Measurements from ENCODE around the gene PRIM1. TPM values are rescaled to one million over a fixed set of nuclear protein-coding genes. Genes with fewer than 3 reads are reported as not detected.
A peak's percentile ranks its signal among the peaks of the same experiment; 100 is the strongest.

PRIM1 gene
- total and polyA plus RNA-seq, 8 donors, result 4.3 to 45.5 (median 5.7) TPM; not detected in 1

DNA sequence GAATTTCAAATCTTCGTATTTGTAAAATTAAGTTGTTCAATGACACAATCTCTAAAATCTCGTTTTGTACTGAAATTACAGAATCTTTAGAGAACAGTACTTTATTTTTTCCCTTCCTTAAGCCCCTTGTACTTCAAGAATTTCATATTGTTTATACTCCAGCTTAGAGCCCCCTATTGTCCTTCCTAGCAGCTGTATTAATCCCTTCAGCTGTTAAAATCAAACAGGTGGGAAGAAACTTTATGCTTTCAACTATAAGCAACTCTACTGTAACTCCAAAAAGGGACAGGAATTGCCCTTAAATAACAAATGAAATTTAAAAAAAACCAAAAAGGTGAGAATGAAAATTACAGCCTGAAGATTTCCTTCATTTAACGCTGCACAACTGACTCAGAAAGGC is 28.8 kb downstream of the PRIM1 start:
- peak overlapping the region in 4 of 5 donors; percentile 89 to 96 (median 92) for H3K27ac ChIP-seq
- DNase-seq, result no peak
- no peaks in the 10 kb centered on the region for H3K27me3 ChIP-seq
- no peaks in the 10 kb centered on the region for H3K9me3 ChIP-seq
- intact Hi-C loops (cut with DNase I; ENCODE audit: low total_unique reads), result loop anchor here (10.0 kb wide), 1 partner anchor 79 kb away; the partner anchor contains the start of gene ATP5F1B
- TF ChIP-seq POLR2A (IDR thresholded peaks at IDR 0.05) (no peak), POLR2AphosphoS5 (IDR thresholded peaks at IDR 0.05) (no peak), EP300 (IDR thresholded peaks at IDR 0.05) (no peak)
- TF ChIP-seq, protein P1, sequence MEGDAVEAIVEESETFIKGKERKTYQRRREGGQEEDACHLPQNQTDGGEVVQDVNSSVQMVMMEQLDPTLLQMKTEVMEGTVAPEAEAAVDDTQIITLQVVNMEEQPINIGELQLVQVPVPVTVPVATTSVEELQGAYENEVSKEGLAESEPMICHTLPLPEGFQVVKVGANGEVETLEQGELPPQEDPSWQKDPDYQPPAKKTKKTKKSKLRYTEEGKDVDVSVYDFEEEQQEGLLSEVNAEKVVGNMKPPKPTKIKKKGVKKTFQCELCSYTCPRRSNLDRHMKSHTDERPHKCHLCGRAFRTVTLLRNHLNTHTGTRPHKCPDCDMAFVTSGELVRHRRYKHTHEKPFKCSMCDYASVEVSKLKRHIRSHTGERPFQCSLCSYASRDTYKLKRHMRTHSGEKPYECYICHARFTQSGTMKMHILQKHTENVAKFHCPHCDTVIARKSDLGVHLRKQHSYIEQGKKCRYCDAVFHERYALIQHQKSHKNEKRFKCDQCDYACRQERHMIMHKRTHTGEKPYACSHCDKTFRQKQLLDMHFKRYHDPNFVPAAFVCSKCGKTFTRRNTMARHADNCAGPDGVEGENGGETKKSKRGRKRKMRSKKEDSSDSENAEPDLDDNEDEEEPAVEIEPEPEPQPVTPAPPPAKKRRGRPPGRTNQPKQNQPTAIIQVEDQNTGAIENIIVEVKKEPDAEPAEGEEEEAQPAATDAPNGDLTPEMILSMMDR (IDR thresholded peaks at IDR 0.05), result no peak
- H3K4me3 ChIP-seq, result peak overlapping the region; percentile 72 to 93 (median 85)
- peaks cover 11 to 34% (median 30%) of the 10 kb centered on the region in 4 donors for H3K36me3 ChIP-seq
- H3K4me1 ChIP-seq, result peaks cover 60 to 73% (median 70%) of the 10 kb centered on the region in 4 donors
- 24 to 45% (median 31%) methylated on average over 3 of the region's 3 CpGs for WGBS, 5 donors

DNA sequence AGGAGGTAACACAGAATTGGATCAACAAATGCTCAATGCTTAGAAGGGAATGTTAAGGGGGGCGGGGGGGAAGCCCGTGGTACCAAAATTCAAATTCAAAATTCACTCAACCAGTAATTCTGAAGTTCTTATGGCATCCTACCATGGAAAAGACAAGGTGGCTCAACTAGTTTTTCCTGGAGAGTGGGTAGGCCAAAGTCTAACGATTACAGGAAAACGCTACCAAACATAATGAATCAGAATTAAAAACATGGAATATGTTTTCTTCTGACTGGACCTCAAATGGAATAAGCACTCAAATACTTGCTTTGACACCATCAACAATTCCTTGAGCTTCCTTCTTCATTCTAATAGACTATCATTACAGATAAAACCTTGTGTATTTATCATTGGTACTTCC is 29.3 kb downstream of the PRIM1 start:
- peaks cover 11 to 40% (median 33%) of the 10 kb centered on the region in 4 donors for H3K36me3 ChIP-seq
- no peaks in the 10 kb centered on the region for H3K9me3 ChIP-seq
- peak in 1 of 2 donors; percentile 57 for DNase-seq
- peak overlapping the region in 4 of 5 donors; percentile 33 to 96 (median 74) for H3K27ac ChIP-seq
- intact Hi-C loops (cut with DNase I; ENCODE audit: low total_unique reads), result loop anchor here (10.0 kb wide), 1 partner anchor 78 kb away; the partner anchor contains the start of gene ATP5F1B
- WGBS, 5 donors, result 27 to 57% (median 46%) methylated on average over 4 of the region's 4 CpGs
- H3K27me3 ChIP-seq, result no peaks in the 10 kb centered on the region
- TF ChIP-seq, protein P1 (IDR thresholded peaks at IDR 0.05), result no peak
- no peak for TF ChIP-seq POLR2A (IDR thresholded peaks at IDR 0.05)
- no peak for TF ChIP-seq POLR2AphosphoS5 (IDR thresholded peaks at IDR 0.05)
- TF ChIP-seq EP300 (IDR thresholded peaks at IDR 0.05), result no peak
- H3K4me1 ChIP-seq, result peaks cover 65 to 78% (median 75%) of the 10 kb centered on the region in 4 donors
- peak overlapping the region in 3 of 4 donors; percentile 72 to 93 (median 87) for H3K4me3 ChIP-seq

DNA sequence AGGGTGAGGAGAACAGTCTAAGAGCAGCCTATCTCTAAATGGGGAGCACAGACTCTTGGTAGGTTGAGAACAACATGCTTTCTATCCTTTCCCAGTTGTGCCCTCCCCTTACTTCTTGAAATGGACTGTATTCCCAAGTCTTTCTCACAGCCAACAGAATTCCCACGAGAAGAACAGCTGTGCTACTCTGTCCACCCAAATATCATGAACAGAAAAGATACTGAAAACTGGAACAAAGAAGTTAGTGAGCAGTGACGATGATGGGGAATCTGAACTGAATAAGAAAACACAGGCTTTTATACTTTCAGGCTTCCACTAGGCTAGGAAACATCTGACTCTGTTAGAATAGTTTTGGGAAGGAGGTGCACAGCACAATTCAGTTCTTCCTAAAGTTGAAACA is 30.4 kb downstream of the PRIM1 start:
- intact Hi-C loops (cut with DNase I; ENCODE audit: low total_unique reads), result loop anchor here (10.0 kb wide), 1 partner anchor 77 kb away; the partner anchor contains the start of gene ATP5F1B
- peak overlapping the region in 4 of 5 donors; percentile 33 to 96 (median 74) for H3K27ac ChIP-seq

DNA sequence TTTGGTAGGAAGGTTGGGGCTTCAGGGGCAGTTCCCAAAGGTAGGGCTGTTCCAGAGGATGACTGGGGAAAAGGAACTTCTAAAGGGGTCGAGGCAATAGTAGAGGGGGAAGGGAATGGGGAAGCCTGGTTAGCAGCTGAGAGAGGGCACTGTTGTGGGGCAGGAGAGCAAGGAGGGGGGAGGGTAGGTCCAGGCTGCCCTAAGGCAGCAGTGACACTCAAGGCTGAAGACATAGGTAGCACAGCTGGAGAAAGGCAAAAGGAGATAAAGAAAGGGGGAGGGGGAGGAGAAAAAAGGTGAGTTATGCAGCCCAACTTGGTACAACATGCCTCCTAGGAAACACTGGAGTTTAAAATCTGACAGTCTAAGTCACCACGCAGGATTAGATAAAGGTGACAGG is 30.9 kb downstream of the PRIM1 start:
- DNase-seq, result no peak
- 35 to 48% (median 42%) methylated on average over 2 of the region's 2 CpGs for WGBS, 5 donors
- H3K4me1 ChIP-seq, result peaks cover 66 to 89% (median 87%) of the 10 kb centered on the region in 4 donors
- TF ChIP-seq POLR2AphosphoS5 (IDR thresholded peaks at IDR 0.05) (no peak), POLR2A (IDR thresholded peaks at IDR 0.05) (no peak), EP300 (IDR thresholded peaks at IDR 0.05) (no peak)
- TF ChIP-seq, protein P1 (IDR thresholded peaks at IDR 0.05), result no peak
- no peaks in the 10 kb centered on the region for H3K27me3 ChIP-seq
- intact Hi-C loops (cut with DNase I; ENCODE audit: low total_unique reads), result loop anchor here (10.0 kb wide), 1 partner anchor 76 kb away; the partner anchor contains the start of gene ATP5F1B
- peaks cover 11 to 56% (median 45%) of the 10 kb centered on the region in 4 donors for H3K36me3 ChIP-seq
- peak overlapping the region in 2 of 4 donors; percentile 20 to 72 for H3K4me3 ChIP-seq
- peak overlapping the region in 4 of 5 donors; percentile 33 to 96 (median 74) for H3K27ac ChIP-seq
- H3K9me3 ChIP-seq, result no peaks in the 10 kb centered on the region

More for the DNA sequence above, 30.4 kb downstream of the PRIM1 start:
- Histone ChIP-seq H3K27me3 (no peaks in the 10 kb centered on the region), H3K9me3 (no peaks in the 10 kb centered on the region), H3K36me3 (peaks cover 11 to 51% (median 40%) of the 10 kb centered on the region in 4 donors), H3K4me3 (peak overlapping the region in 2 of 4 donors; percentile 72 to 87), H3K4me1 (peaks cover 71 to 89% (median 86%) of the 10 kb centered on the region in 4 donors)
- WGBS, 5 donors, result 19 to 40% (median 20%) methylated on average over 2 of the region's 2 CpGs
- DNase-seq, result no peak
- TF ChIP-seq POLR2AphosphoS5 (IDR thresholded peaks at IDR 0.05), result no peak
- TF ChIP-seq, protein P1 (IDR thresholded peaks at IDR 0.05), result no peak
- no peak for TF ChIP-seq POLR2A (IDR thresholded peaks at IDR 0.05)

All from stomach (tissue), 9 donors.